ENCODE data around the gene POLN. TPM values are rescaled to one million over a fixed set of nuclear protein-coding genes. Genes with fewer than 3 reads are reported as not detected.

The POLN gene
- total RNA-seq, 4 donors from 2014 or later, result 2.6 to 10.6 (median 6.8) TPM

DNA sequence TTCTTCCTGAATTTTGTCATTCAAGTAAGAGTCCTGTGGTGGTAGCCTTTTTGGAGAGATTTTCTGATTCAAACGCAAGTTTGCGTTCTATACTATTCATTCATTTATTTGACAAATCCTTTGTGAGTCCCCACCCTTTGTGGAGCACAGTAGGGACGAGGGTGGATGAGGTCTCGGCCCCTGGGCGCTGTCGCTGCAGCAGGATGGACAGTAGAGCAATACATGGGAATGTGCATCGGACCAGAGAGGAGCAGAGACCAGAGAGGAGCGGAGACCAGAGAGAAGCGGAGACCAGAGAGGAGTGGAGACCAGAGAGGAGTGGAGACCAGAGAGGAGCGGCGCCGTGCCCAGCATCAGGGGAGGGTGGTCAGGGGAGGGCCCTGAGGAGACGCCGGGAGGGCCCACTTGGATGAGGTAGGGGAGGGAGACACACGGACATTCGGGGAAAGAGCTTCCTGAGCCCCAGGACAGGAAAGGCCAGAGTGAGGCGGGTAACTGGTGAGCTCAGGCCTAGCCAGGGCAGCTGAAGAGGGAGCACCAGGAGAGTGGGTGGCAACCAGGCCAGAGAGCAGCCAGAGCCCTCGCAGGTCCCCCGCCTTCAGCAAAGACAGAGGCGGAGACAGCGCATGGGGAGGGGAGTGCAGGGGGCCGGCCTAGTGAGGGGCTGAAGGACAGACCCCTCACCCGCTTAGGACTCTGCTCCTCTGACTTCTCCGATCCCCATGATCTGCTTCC lies 115.4 kb downstream of the POLN start:
- no peak for TF ChIP-seq CTCF (IDR thresholded peaks at IDR 0.05; ENCODE audit: low read depth)

- no peak for TF ChIP-seq CTCF (IDR thresholded peaks at IDR 0.05; ENCODE audit: low read depth)
These were observed 116.1 kb downstream of the POLN start for GRCh38 chr4:2125831-2126230.

- TF ChIP-seq CTCF (IDR thresholded peaks at IDR 0.05; ENCODE audit: low read depth), result no peak
These were observed 116.9 kb downstream of the POLN start for GRCh38 chr4:2125023-2125422.

GRCh38 chr4:2116687-2117400 lies 125.1 kb downstream of the POLN start:
- no peak for TF ChIP-seq CTCF (IDR thresholded peaks at IDR 0.05; ENCODE audit: low read depth)

- TF ChIP-seq CTCF (IDR thresholded peaks at IDR 0.05; ENCODE audit: low read depth), result no peak
These were observed 136.4 kb downstream of the POLN start for GRCh38 chr4:2105559-2105958.

DNA sequence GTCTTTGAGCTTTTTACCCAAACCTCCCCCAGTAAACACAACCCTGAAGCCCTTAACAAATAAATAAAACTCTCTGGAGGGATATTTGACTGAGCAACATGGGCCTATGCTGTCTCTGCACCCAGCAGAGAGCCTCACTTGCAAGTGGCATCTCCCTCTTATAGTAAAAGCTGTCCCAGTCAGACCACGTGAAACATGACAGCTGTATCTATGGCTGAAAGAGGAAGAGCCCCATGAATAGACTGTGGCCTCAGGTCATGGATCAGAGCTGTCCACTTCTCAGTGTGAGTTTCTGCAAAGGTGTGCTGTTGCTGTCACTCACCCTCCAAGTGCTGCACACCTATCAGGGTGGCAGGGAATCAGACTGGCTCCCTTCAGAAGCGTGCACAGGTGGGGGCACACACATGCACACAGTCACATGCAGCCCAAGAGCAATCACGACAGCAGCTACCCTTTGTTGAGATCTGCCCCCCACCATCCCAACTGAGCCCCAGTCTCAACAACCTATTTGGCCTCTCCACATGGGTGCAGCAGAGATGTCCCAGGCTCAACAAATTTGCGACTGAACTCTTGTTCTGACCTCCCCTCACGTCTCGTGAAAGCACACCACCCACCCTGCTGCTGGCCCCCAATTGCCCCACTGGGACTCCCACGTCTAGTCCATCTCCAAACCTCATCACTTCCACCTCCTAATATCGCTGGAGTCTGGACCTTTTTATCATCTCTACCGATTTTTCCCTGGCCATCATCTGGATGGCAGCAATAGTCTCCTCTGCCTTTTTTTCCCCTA lies 137.2 kb downstream of the POLN start:
- TF ChIP-seq CTCF (IDR thresholded peaks at IDR 0.05; ENCODE audit: low read depth), result no peak
